ENCODE results near the gene HTR1A. TPM values are rescaled to one million over a fixed set of nuclear protein-coding genes. Genes with fewer than 3 reads are reported as not detected.

Gene HTR1A
- total and polyA plus RNA-seq, 2 of the 8 experiments (the other 6 are each of a cell fraction or from before 2014, with no cell fraction given), result 4.7 to 6.5 TPM

- no peak overlapping the region for H3K56ac ChIP-seq (replicated peaks; ENCODE audit: insufficient read length, low read depth, low read length)
- DNase-seq (ENCODE audit: low read depth in 1 of 2, low spot score in 2 of 2) (no peak), FAIRE-seq (no peak)
- H3K79me2 ChIP-seq (ENCODE audit: control insufficient read depth in 1 of 2, insufficient read depth in 2 of 2, low read length in 2 of 2), result no peaks in the 10 kb centered on the region
- H4K8ac ChIP-seq (ENCODE audit: extremely low read depth, insufficient read depth, low read length), result no peak overlapping the region
- no peak overlapping the region for H2BK12ac ChIP-seq (ENCODE audit: low read depth, low read length)
- no peak overlapping the region for H3K27ac ChIP-seq (ENCODE audit: low read depth, low read length)
- no peak overlapping the region for H3K4me3 ChIP-seq (ENCODE audit: extremely low read depth in 1 of 4, insufficient read depth in 2 of 4, low read depth in 3 of 4, low read length in 4 of 4)
- no peak overlapping the region for H2BK120ac ChIP-seq (replicated peaks; ENCODE audit: low read depth, low read length)
- no peak overlapping the region for H2BK5ac ChIP-seq (ENCODE audit: low read depth, low read length)
- H4K91ac ChIP-seq (replicated peaks; ENCODE audit: insufficient read length, low read length), result no peak overlapping the region
- no peak overlapping the region for H3K14ac ChIP-seq (ENCODE audit: insufficient read length)
- H2AK5ac ChIP-seq (ENCODE audit: low read depth, low read length), result no peak overlapping the region
- no peak overlapping the region for H4K5ac ChIP-seq (ENCODE audit: insufficient read length, low read depth, low read length)
- no peak overlapping the region for H2BK20ac ChIP-seq (ENCODE audit: low read length)
- H3K27me3 ChIP-seq (replicated peaks in 1 of 4; ENCODE audit: control insufficient read depth in 3 of 4, extremely low read depth in 1 of 4, insufficient read depth in 3 of 4, low read length in 3 of 4), result no peaks in the 10 kb centered on the region
- H3K18ac ChIP-seq (ENCODE audit: extremely low read depth, low read length), result no peak overlapping the region
- H3K23ac ChIP-seq (ENCODE audit: insufficient read length), result no peak overlapping the region
- no peak overlapping the region for H2BK15ac ChIP-seq (ENCODE audit: low read length)
- ChIA-PET POLR2A (ENCODE audit: partially characterized antibody) (no interaction called here), CTCF (ENCODE audit: partially characterized antibody) (no interaction called here)
- H3K9ac ChIP-seq (replicated peaks in 1 of 4; ENCODE audit: extremely low read depth in 1 of 4, low read depth in 3 of 4, low read length in 3 of 4), result no peak overlapping the region
- no peaks in the 10 kb centered on the region for H3K23me2 ChIP-seq (ENCODE audit: low read depth, low read length)
- H3K4ac ChIP-seq (replicated peaks; ENCODE audit: insufficient read length, low read depth, low read length), result no peak overlapping the region
- H3K9me3 ChIP-seq (ENCODE audit: insufficient read depth in 2 of 2, low read depth in 1 of 2, low read length in 1 of 2), result no peaks in the 10 kb centered on the region
- no peak overlapping the region for H3K4me2 ChIP-seq (ENCODE audit: insufficient read depth in 1 of 2, low read depth in 2 of 2, low read length in 2 of 2)
- no peaks in the 10 kb centered on the region for H3K36me3 ChIP-seq (ENCODE audit: control insufficient read depth in 2 of 4, insufficient read depth in 4 of 4, low read length in 3 of 4)
- H3K79me1 ChIP-seq (ENCODE audit: low read depth, low read length), result no peaks in the 10 kb centered on the region
- H2AFZ ChIP-seq (ENCODE audit: low read length), result no peak overlapping the region
- peaks cover 0 to 4% (median 0%) of the 10 kb centered on the region in 4 experiments; a peak in 1 of 7 replicates for H3K4me1 ChIP-seq (replicated peaks in 1 of 4; ENCODE audit: control insufficient read depth in 3 of 4, insufficient read depth in 4 of 4, low read length in 3 of 4)
- no peaks in the 10 kb centered on the region for H4K20me1 ChIP-seq (replicated peaks in 1 of 2; ENCODE audit: control insufficient read depth in 1 of 2, insufficient read depth in 2 of 2, low read length in 2 of 2)
- TF ChIP-seq, protein P1, sequence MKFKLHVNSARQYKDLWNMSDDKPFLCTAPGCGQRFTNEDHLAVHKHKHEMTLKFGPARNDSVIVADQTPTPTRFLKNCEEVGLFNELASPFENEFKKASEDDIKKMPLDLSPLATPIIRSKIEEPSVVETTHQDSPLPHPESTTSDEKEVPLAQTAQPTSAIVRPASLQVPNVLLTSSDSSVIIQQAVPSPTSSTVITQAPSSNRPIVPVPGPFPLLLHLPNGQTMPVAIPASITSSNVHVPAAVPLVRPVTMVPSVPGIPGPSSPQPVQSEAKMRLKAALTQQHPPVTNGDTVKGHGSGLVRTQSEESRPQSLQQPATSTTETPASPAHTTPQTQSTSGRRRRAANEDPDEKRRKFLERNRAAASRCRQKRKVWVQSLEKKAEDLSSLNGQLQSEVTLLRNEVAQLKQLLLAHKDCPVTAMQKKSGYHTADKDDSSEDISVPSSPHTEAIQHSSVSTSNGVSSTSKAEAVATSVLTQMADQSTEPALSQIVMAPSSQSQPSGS (IDR thresholded peaks at IDR 0.05; ENCODE audit: low read length), result no peak
- TF ChIP-seq, protein P2, sequence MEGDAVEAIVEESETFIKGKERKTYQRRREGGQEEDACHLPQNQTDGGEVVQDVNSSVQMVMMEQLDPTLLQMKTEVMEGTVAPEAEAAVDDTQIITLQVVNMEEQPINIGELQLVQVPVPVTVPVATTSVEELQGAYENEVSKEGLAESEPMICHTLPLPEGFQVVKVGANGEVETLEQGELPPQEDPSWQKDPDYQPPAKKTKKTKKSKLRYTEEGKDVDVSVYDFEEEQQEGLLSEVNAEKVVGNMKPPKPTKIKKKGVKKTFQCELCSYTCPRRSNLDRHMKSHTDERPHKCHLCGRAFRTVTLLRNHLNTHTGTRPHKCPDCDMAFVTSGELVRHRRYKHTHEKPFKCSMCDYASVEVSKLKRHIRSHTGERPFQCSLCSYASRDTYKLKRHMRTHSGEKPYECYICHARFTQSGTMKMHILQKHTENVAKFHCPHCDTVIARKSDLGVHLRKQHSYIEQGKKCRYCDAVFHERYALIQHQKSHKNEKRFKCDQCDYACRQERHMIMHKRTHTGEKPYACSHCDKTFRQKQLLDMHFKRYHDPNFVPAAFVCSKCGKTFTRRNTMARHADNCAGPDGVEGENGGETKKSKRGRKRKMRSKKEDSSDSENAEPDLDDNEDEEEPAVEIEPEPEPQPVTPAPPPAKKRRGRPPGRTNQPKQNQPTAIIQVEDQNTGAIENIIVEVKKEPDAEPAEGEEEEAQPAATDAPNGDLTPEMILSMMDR (IDR thresholded peaks at IDR 0.05; ENCODE audit: control extremely low read depth in 1 of 3, insufficient read depth in 1 of 3, low read depth in 1 of 3, low read length in 3 of 3), result no peak
- no peak for TF ChIP-seq EGR1 (IDR thresholded peaks at IDR 0.05; ENCODE audit: borderline replicate concordance, low read depth, low read length)
- no peak for TF ChIP-seq SAP30 (IDR thresholded peaks at IDR 0.05; ENCODE audit: insufficient read depth, insufficient replicate concordance, low read length)
- no peak for TF ChIP-seq CHD1 (IDR thresholded peaks at IDR 0.05; ENCODE audit: low read depth, low read length)
- no peak for TF ChIP-seq EZH2 (IDR thresholded peaks at IDR 0.05; ENCODE audit: low read depth, low read length, severe bottlenecking)
- no peak for TF ChIP-seq POU5F1 (IDR thresholded peaks at IDR 0.05; ENCODE audit: low read depth, low read length)
- no peak for TF ChIP-seq RNF2 (IDR thresholded peaks at IDR 0.05; ENCODE audit: borderline replicate concordance, low read depth, low read length, missing control alignments, poor library complexity, severe bottlenecking)
- no peak for TF ChIP-seq RXRA (IDR thresholded peaks at IDR 0.05; ENCODE audit: insufficient read depth, low read depth, low read length)
- TF ChIP-seq GTF2F1 (IDR thresholded peaks at IDR 0.05; ENCODE audit: borderline replicate concordance, low read depth, low read length), result no peak
Observed at GRCh38 chr5:64000096-64000495, 37.9 kb upstream of the HTR1A start.
